Coronary artery (tissue), 2 donors: ENCODE data around the gene LRRC45.
"Not testable (repeated sequence)": the region's sequence is repeated elsewhere in the genome, so short reads cannot be mapped to it uniquely, and the experiment has no call there.

Experiments used
- DNase-seq: peaks from one replicate; pipeline ENCODE4 v3.0.0-alpha.2; 2017; ENCODE audit warnings: low spot score
- H3K27ac ChIP-seq, 2 donors: fragments of 200-600 bp; sonication (generic); one replicate each; pipeline ENCODE4 v1.5.1; 2016 to 2019
- H3K4me3 ChIP-seq: fragments of 200-600 bp; sonication (generic); 2 replicates; pipeline ENCODE4 v1.5.1; 2016; ENCODE audit warnings: mild to moderate bottlenecking, moderate library complexity
- CTCF ChIP-seq: fragments of 200-600 bp; sonication (generic); IDR thresholded peaks from one replicate; pipeline ENCODE4 v1.5.1; 2019; ENCODE audit warnings: antibody characterized with exemption

LRRC45 gene

GRCh38 chr17:82037889-82038195 is 14.7 kb downstream of the LRRC45 start:
- peak overlapping the region; percentile 77 to 100 for H3K27ac ChIP-seq
- TF ChIP-seq CTCF, result no peak
- DNase-seq, result no peak
- H3K4me3 ChIP-seq, result peak overlapping the region; percentile 92

- H3K4me3 ChIP-seq, H3K27ac ChIP-seq, DNase-seq: not testable (repeated sequence)
These were observed 15.8 kb downstream of the LRRC45 start for GRCh38 chr17:82038796-82039409.

GRCh38 chr17:82039695-82040299 is 16.7 kb downstream of the LRRC45 start:
- no peak for TF ChIP-seq CTCF
- H3K27ac ChIP-seq, result no peak overlapping the region
- DNase-seq, result no peak
- H3K4me3 ChIP-seq, result no peak overlapping the region

GRCh38 chr17:82041144-82041814 is 18.2 kb downstream of the LRRC45 start:
- TF ChIP-seq CTCF, result no peak
- Histone ChIP-seq H3K27ac (no peak overlapping the region), H3K4me3 (no peak overlapping the region)
- no peak for DNase-seq

GRCh38 chr17:82042649-82043048 is 19.5 kb downstream of the LRRC45 start:
- no peak for TF ChIP-seq CTCF
- no peak overlapping the region for H3K27ac ChIP-seq
- no peak for DNase-seq
- no peak overlapping the region for H3K4me3 ChIP-seq

GRCh38 chr17:82043507-82043906 is 20.4 kb downstream of the LRRC45 start:
- H3K4me3 ChIP-seq, result no peak overlapping the region
- DNase-seq, result no peak
- TF ChIP-seq CTCF, result no peak
- no peak overlapping the region for H3K27ac ChIP-seq

GRCh38 chr17:82045936-82046484 is 22.9 kb downstream of the LRRC45 start:
- Histone ChIP-seq H3K4me3 (no peak overlapping the region), H3K27ac (no peak overlapping the region)
- no peak for DNase-seq
- no peak for TF ChIP-seq CTCF
